Caco-2 (cell line): ENCODE results near the gene TTLL9. TPM values are rescaled to one million over a fixed set of nuclear protein-coding genes. Genes with fewer than 3 reads are reported as not detected.

Source experiments
- BruUV-seq: library from RNA; stranded (reverse); fragments of 400-500 nt; replicated peaks from 2 replicates; lab custom pipeline; 2021; lab: Mats Ljungman, UMichigan
- CTCF ChIA-PET: fragments of 300-600 bp; sonication (Branson Sonifier 250); formaldehyde crosslinking; loops from one replicate; lab custom pipeline; 2022; ENCODE audit warnings: antibody characterized with exemption; lab: Charles Lee
- POLR2A ChIA-PET: fragments of 300-600 bp; sonication (Branson Sonifier 250); formaldehyde crosslinking; loops from one replicate; lab custom pipeline; 2022; ENCODE audit warnings: antibody characterized with exemption; lab: Charles Lee
- DNase-seq, 2 experiments: peaks; one replicate each; pipeline versions ENCODE4 v3.0.0 to v3.0.0-alpha.2; 2020 to 2022
- H3K27me3 ChIP-seq: replicated peaks from 2 replicates; pipeline ENCODE4 v1.6.0; 2011; ENCODE audit warnings: low read length; ENCODE audit not compliant: control insufficient read depth, insufficient read depth
- H3K36me3 ChIP-seq: 2 replicates; pipeline ENCODE4 v1.5.1; 2011; ENCODE audit warnings: low read length; ENCODE audit not compliant: control insufficient read depth, insufficient read depth
- H3K4me1 ChIP-seq: fragments of 250-450 bp; sonication (Bioruptor Pico); 2 replicates; pipeline ENCODE4 v1.5.1; 2020; ENCODE audit warnings: mild to moderate bottlenecking
- H3K4me3 ChIP-seq: 2 replicates; pipeline ENCODE4 v1.5.1; 2011; ENCODE audit warnings: low read depth, mild to moderate bottlenecking, control low read depth, low read length
- H3K9me3 ChIP-seq: fragments of 250-450 bp; sonication (Bioruptor Pico); 2 replicates; pipeline ENCODE4 v1.5.1; 2020; ENCODE audit warnings: mild to moderate bottlenecking, moderate library complexity
- H3K27ac Mint-ChIP-seq: one replicate; pipeline ENCODE4 v1.8.0; 2022; ENCODE audit warnings: mixed read lengths; ENCODE audit not compliant: unreplicated experiment
- H3K27me3 Mint-ChIP-seq: one replicate; pipeline ENCODE4 v1.8.0; 2022; ENCODE audit warnings: mixed read lengths; ENCODE audit not compliant: insufficient read depth, unreplicated experiment
- H3K36me3 Mint-ChIP-seq: one replicate; pipeline ENCODE4 v1.8.0; 2022; ENCODE audit warnings: mild to moderate bottlenecking, mixed read lengths; ENCODE audit not compliant: insufficient read depth, unreplicated experiment
- H3K4me1 Mint-ChIP-seq: one replicate; pipeline ENCODE4 v1.8.0; 2022; ENCODE audit warnings: low read depth, mixed read lengths; ENCODE audit not compliant: unreplicated experiment
- H3K4me3 Mint-ChIP-seq: one replicate; pipeline ENCODE4 v1.8.0; 2022; ENCODE audit warnings: mild to moderate bottlenecking, moderate library complexity, mixed read lengths; ENCODE audit not compliant: unreplicated experiment
- H3K9me3 Mint-ChIP-seq: one replicate; pipeline ENCODE4 v1.8.0; 2022; ENCODE audit warnings: mixed read lengths; ENCODE audit not compliant: unreplicated experiment
- CTCF ChIP-seq, 2 experiments: fragments of 200-600 bp in 1 of 2; IDR thresholded peaks; 1 replicate in 1 of 2; 2 replicates in 1 of 2; pipeline versions ENCODE4 v1.5.1 to v1.8.0; 2011 to 2022; ENCODE audit warnings: antibody characterized with exemption in 1 of 2, control low read depth in 1 of 2, inconsistent platforms in 1 of 2, low read depth in 1 of 2, low read length in 1 of 2, mild to moderate bottlenecking in 1 of 2, moderate library complexity in 1 of 2; ENCODE audit not compliant: insufficient read depth in 1 of 2, severe bottlenecking in 1 of 2, unreplicated experiment in 1 of 2
- intact Hi-C: fragments of 100-400 bp; cut with micrococcal nuclease; formaldehyde crosslinking; loops from one replicate; pipeline ENCODE4 v1.10.0; 2022; ENCODE audit not compliant: unreplicated experiment
- total RNA-seq: library from RNA; stranded (reverse); gene quantifications from 2 replicates; pipeline ENCODE4 v1.2.3, GENCODE V29; 2022

The TTLL9 gene
- total RNA-seq, 1 experiment from 2014 or later, result not detected

- ChIA-PET CTCF (interaction anchor here (1.3 kb wide), 1 partner anchor 21 kb away, joined by 3 read pairs; no protein-coding TSS in a partner anchor), POLR2A (no interaction called here)
- no peaks in the 10 kb centered on the region for H3K4me1 ChIP-seq
- no peak for DNase-seq
- 0 out of 2 replicates have a peak, but pooled peaks cover 3% of the 10 kb centered on the region for H3K27me3 ChIP-seq
- intact Hi-C loops, result no loop called here
- Mint-ChIP-seq H3K4me1 (no peaks in the 10 kb centered on the region), H3K9me3 (no peaks in the 10 kb centered on the region), H3K36me3 (no peaks in the 10 kb centered on the region), H3K4me3 (no peak overlapping the region), H3K27ac (no peak overlapping the region), H3K27me3 (no peaks in the 10 kb centered on the region)
- no peaks in the 10 kb centered on the region for H3K36me3 ChIP-seq
- no peaks in the 10 kb centered on the region for H3K9me3 ChIP-seq
- no peak for TF ChIP-seq CTCF (IDR thresholded peaks at IDR 0.05; ENCODE audit: insufficient read depth in 1 of 2, low read depth in 1 of 2, low read length in 1 of 2, severe bottlenecking in 1 of 2, unreplicated experiment in 1 of 2)
- no peak overlapping the region for H3K4me3 ChIP-seq
- BruUV-seq, result no TSS peak
Measured at GRCh38 chr20:31843288-31843687, 27.1 kb upstream of the TTLL9 start.

DNA sequence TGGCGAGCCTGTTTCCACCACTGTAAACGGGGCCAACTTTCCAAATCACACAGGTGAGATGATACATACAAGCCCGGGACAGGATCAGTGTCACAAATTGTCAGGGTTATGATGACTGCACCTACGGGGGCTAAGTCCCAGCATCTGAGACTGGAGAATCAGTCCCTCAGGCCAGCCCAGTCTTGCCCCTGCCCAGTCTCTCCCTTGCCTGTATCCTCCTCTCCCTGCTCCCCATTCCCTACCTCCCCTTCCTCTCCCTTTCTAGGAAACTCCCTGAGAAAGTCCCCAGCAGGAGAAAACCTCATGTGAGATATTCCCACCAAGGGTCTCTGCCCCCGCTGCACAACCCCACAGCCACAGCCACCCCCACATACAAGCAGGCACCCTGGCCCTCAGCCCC lies 26.6 kb upstream of the TTLL9 start:
- H3K27me3 ChIP-seq, result peaks cover 5% of the 10 kb centered on the region
- H3K4me3 Mint-ChIP-seq, result no peak overlapping the region
- ChIA-PET POLR2A (no interaction called here), CTCF (interaction anchor here (1.3 kb wide), 1 partner anchor 22 kb away, joined by 3 read pairs; no protein-coding TSS in a partner anchor)
- TF ChIP-seq CTCF (IDR thresholded peaks at IDR 0.05; ENCODE audit: insufficient read depth in 1 of 2, low read depth in 1 of 2, low read length in 1 of 2, severe bottlenecking in 1 of 2, unreplicated experiment in 1 of 2), result no peak
- peaks cover under 1% of the 10 kb centered on the region for H3K27me3 Mint-ChIP-seq
- no peak overlapping the region for H3K27ac Mint-ChIP-seq
- intact Hi-C loops, result no loop called here
- no peak for DNase-seq
- H3K4me1 ChIP-seq, result no peaks in the 10 kb centered on the region
- H3K9me3 Mint-ChIP-seq, result no peaks in the 10 kb centered on the region
- H3K36me3 Mint-ChIP-seq, result no peaks in the 10 kb centered on the region
- H3K36me3 ChIP-seq, result no peaks in the 10 kb centered on the region
- no TSS peak for BruUV-seq
- H3K4me1 Mint-ChIP-seq, result no peaks in the 10 kb centered on the region
- H3K9me3 ChIP-seq, result no peaks in the 10 kb centered on the region
- no peak overlapping the region for H3K4me3 ChIP-seq

GRCh38 chr20:31844737-31845299 lies 25.6 kb upstream of the TTLL9 start:
- Histone ChIP-seq H3K4me1 (peaks cover 7% of the 10 kb centered on the region; the same call in 1 of the 2 replicates), H3K36me3 (no peaks in the 10 kb centered on the region), H3K9me3 (no peaks in the 10 kb centered on the region), H3K27me3 (peaks cover 6% of the 10 kb centered on the region), H3K4me3 (no peak overlapping the region)
- Mint-ChIP-seq H3K36me3 (no peaks in the 10 kb centered on the region), H3K9me3 (no peaks in the 10 kb centered on the region), H3K4me3 (no peak overlapping the region), H3K27ac (no peak overlapping the region), H3K4me1 (no peaks in the 10 kb centered on the region), H3K27me3 (peaks cover 7% of the 10 kb centered on the region)
- BruUV-seq, result no TSS peak
- ChIA-PET POLR2A (no interaction called here), CTCF (interaction anchor here (0.5 to 2.5 kb wide), 3 partner anchors 10 to 86 kb away, joined by 3 to 13 read pairs (median 4); no protein-coding TSS in a partner anchor)
- no peak for TF ChIP-seq CTCF (IDR thresholded peaks at IDR 0.05; ENCODE audit: insufficient read depth in 1 of 2, low read depth in 1 of 2, low read length in 1 of 2, severe bottlenecking in 1 of 2, unreplicated experiment in 1 of 2)
- intact Hi-C loops, result no loop called here
- DNase-seq, result no peak
